IMR-90 (cell line): ENCODE measurements around the gene TNRC18. TPM values are rescaled to one million over a fixed set of nuclear protein-coding genes. Genes with fewer than 3 reads are reported as not detected.
"Not testable (repeated sequence)": the region's sequence is repeated elsewhere in the genome, so short reads cannot be mapped to it uniquely, and the experiment has no call there.

Experiments used
- ATAC-seq: fragments of 200-7000 bp; cut with Tn5 transposase; 2 replicates; pipeline ENCODE4 v1.9.1; 2020; ENCODE audit warnings: low read depth, mild to moderate bottlenecking, moderate library complexity
- BruUV-seq: library from RNA; stranded (reverse); fragments of 400-500 nt; replicated peaks from 2 replicates; lab custom pipeline; 2021; lab: Mats Ljungman, UMichigan
- CTCF ChIA-PET: fragments of 300-600 bp; formaldehyde crosslinking; extraction: SDS; loops from one replicate; lab custom pipeline; 2021; ENCODE audit warnings: antibody characterized with exemption; lab: Yijun Ruan, JAX
- POLR2A ChIA-PET: fragments of 300-600 bp; sonication (Branson Sonifier 250); formaldehyde crosslinking; loops from one replicate; lab custom pipeline; 2022; ENCODE audit warnings: antibody characterized with exemption; ENCODE audit not compliant: unreplicated experiment; lab: Charles Lee
- DNase-seq: peaks from one replicate; pipeline ENCODE4 v3.0.0; 2013
- H2AFZ ChIP-seq: replicated peaks from 2 replicates; pipeline ENCODE3; 2013; ENCODE audit warnings: low read length, mild to moderate bottlenecking; ENCODE audit not compliant: poor library complexity
- H2AK5ac ChIP-seq: 2 replicates; pipeline ENCODE4 v1.6.1; 2013; ENCODE audit warnings: low read depth, low read length, inconsistent platforms
- H2AK9ac ChIP-seq: replicated peaks from 2 replicates; pipeline ENCODE3; 2013; ENCODE audit warnings: mild to moderate bottlenecking, low read depth, low read length, moderate library complexity; ENCODE audit not compliant: poor library complexity
- H2BK120ac ChIP-seq: 2 replicates; pipeline ENCODE4 v1.6.1; 2013; ENCODE audit warnings: low read depth, low read length, inconsistent platforms
- H2BK15ac ChIP-seq: 3 replicates; pipeline ENCODE4 v1.6.1; 2013; ENCODE audit warnings: low read depth, low read length, inconsistent platforms
- H2BK20ac ChIP-seq: 2 replicates; pipeline ENCODE4 v1.6.1; 2013; ENCODE audit warnings: low read depth, mild to moderate bottlenecking, inconsistent platforms, low read length, moderate library complexity
- H2BK5ac ChIP-seq: 2 replicates; pipeline ENCODE4 v1.6.1; 2013; ENCODE audit warnings: mild to moderate bottlenecking, low read depth, low read length, inconsistent platforms; ENCODE audit not compliant: poor library complexity, severe bottlenecking
- H3K14ac ChIP-seq: replicated peaks from 2 replicates; pipeline ENCODE4 v1.6.1; 2013; ENCODE audit warnings: low read depth, low read length, inconsistent platforms
- H3K18ac ChIP-seq: 2 replicates; pipeline ENCODE4 v1.6.1; 2013; ENCODE audit warnings: low read depth, low read length, control low read depth
- H3K23ac ChIP-seq: 2 replicates; pipeline ENCODE4 v1.6.1; 2013; ENCODE audit warnings: low read depth, low read length, inconsistent platforms
- H3K27ac ChIP-seq: 2 replicates; pipeline ENCODE4 v1.5.1; 2013; ENCODE audit warnings: mild to moderate bottlenecking, control low read depth, low read length; ENCODE audit not compliant: insufficient read depth
- H3K27me3 ChIP-seq: 2 replicates; pipeline ENCODE4 v1.6.1; 2013; ENCODE audit warnings: low read length; ENCODE audit not compliant: control insufficient read depth, insufficient read depth
- H3K36me3 ChIP-seq: 2 replicates; pipeline ENCODE4 v1.6.1; 2013; ENCODE audit warnings: low read length, mixed read lengths; ENCODE audit not compliant: control insufficient read depth, insufficient read depth
- H3K4ac ChIP-seq: 2 replicates; pipeline ENCODE4 v1.6.1; 2013; ENCODE audit warnings: low read depth, low read length, inconsistent platforms
- H3K4me1 ChIP-seq: 2 replicates; pipeline ENCODE4 v1.6.1; 2013; ENCODE audit warnings: low read length, mixed read lengths; ENCODE audit not compliant: control insufficient read depth, insufficient read depth
- H3K4me2 ChIP-seq: 2 replicates; pipeline ENCODE4 v1.6.1; 2013; ENCODE audit warnings: low read depth, mild to moderate bottlenecking, control low read depth, low read length, moderate library complexity
- H3K4me3 ChIP-seq: 2 replicates; pipeline ENCODE4 v1.5.1; 2013; ENCODE audit warnings: low read depth, mild to moderate bottlenecking, control low read depth, low read length, moderate library complexity; ENCODE audit not compliant: insufficient read depth
- H3K56ac ChIP-seq: 2 replicates; pipeline ENCODE4 v1.6.1; 2013; ENCODE audit warnings: low read length, inconsistent platforms; ENCODE audit not compliant: insufficient read depth; ENCODE audit errors: extremely low read depth
- H3K79me1 ChIP-seq, 2 experiments: 2 replicates each; pipeline ENCODE4 v1.6.1; 2013; ENCODE audit warnings: low read length in 2 of 2, inconsistent platforms in 1 of 2, low read depth in 1 of 2
- H3K9ac ChIP-seq: 2 replicates; pipeline ENCODE4 v1.6.1; 2013; ENCODE audit warnings: low read depth, low read length, control low read depth
- H3K9me1 ChIP-seq: 2 replicates; pipeline ENCODE4 v1.6.1; 2013; ENCODE audit warnings: low read length, inconsistent platforms; ENCODE audit not compliant: insufficient read depth
- H3K9me3 ChIP-seq: 2 replicates; pipeline ENCODE4 v1.6.1; 2013; ENCODE audit warnings: low read length; ENCODE audit not compliant: control insufficient read depth, insufficient read depth
- H4K20me1 ChIP-seq: 2 replicates; pipeline ENCODE4 v1.6.1; 2013; ENCODE audit warnings: low read length, inconsistent platforms; ENCODE audit not compliant: insufficient read depth
- H4K5ac ChIP-seq: 2 replicates; pipeline ENCODE4 v1.6.1; 2013; ENCODE audit warnings: mild to moderate bottlenecking, low read depth, low read length, control low read depth
- H4K8ac ChIP-seq, 2 experiments: 2 replicates each; pipeline ENCODE4 v1.6.1; 2013; ENCODE audit warnings: low read depth in 2 of 2, low read length in 2 of 2, control low read depth in 1 of 2, inconsistent platforms in 1 of 2
- H4K91ac ChIP-seq: 2 replicates; pipeline ENCODE4 v1.6.1; 2013; ENCODE audit warnings: low read depth, low read length, inconsistent platforms; ENCODE audit not compliant: insufficient read depth
- WGBS, 2 experiments: methylation state at CpG; one replicate each; pipeline versions ENCODE4 v1.1.5 to v1.1.7; 2013; ENCODE audit warnings: missing lambda C conversion rate in 2 of 2; ENCODE audit not compliant: insufficient read length in 1 of 2; ENCODE audit errors: extremely low coverage in 2 of 2; 5-methylcytosine and 5-hydroxymethylcytosine counted together
- dilution Hi-C: fragments of 300-500 bp; cut with HindIII; formaldehyde crosslinking; loops from one replicate; pipeline ENCODE4 v1.14.3; 2018; ENCODE audit warnings: low sequenced_read_pairs; ENCODE audit not compliant: unreplicated experiment
- in situ Hi-C: fragments of 300-500 bp; cut with MboI; formaldehyde crosslinking; loops from 3 replicates; pipeline ENCODE4 v1.14.3; 2019; ENCODE audit warnings: low sequenced_read_pairs, inconsistent platforms, mixed read lengths
- intact Hi-C: fragments of 100-400 bp; cut with micrococcal nuclease; formaldehyde crosslinking; loops from 2 replicates; pipeline ENCODE4 v1.10.0; 2022
- polyA plus RNA-seq, 3 experiments: library from polyadenylated mRNA; depleted of rRNA; stranded (reverse); fragments of >200 nt; gene quantifications; 2 replicates each; pipeline ENCODE4 v1.2.3, GENCODE V29; 2012; ENCODE audit warnings: low replicate concordance in 1 of 3
- total RNA-seq: library from RNA; depleted of rRNA; stranded (reverse); fragments of >200 nt; gene quantifications from 2 replicates; pipeline ENCODE4 v1.2.3, GENCODE V29; 2012

TNRC18 gene
- total and polyA plus RNA-seq, 2 of the 4 experiments (the other 2 are of a cell fraction), result 4.7 to 29.6 TPM

DNA sequence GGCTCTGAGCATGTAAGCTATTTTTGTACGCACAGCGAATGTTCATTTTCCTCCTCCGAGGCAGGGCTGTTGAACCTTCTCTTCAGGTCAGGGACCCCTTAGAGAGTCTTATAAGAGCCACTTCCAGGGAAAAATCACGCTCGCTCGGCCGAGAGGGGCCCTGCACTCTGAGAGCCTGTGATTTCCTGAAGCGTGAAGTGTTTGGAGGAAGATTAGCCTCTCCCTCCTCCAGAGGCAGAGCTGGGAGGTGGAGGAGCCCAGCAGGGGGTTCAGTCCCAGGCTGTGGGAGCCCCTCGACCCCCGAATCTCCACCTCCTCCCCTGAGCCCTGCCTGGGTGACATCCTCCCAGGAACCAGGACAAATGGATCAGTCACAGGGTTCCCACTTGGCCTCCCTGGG lies 160.6 kb downstream of the TNRC18 start:
- H3K9me1 ChIP-seq, H3K4me2 ChIP-seq, H3K18ac ChIP-seq, H3K4me1 ChIP-seq, H2AFZ ChIP-seq, intact Hi-C loops, H3K23ac ChIP-seq, H2BK15ac ChIP-seq, H3K36me3 ChIP-seq, in situ Hi-C loops, H2BK20ac ChIP-seq, H4K5ac ChIP-seq, H4K20me1 ChIP-seq, H3K79me1 ChIP-seq, H2AK9ac ChIP-seq, H3K9me3 ChIP-seq, ATAC-seq, H3K14ac ChIP-seq, H3K4me3 ChIP-seq, H4K8ac ChIP-seq, H2BK120ac ChIP-seq, H3K56ac ChIP-seq, H4K91ac ChIP-seq, dilution Hi-C loops, POLR2A ChIA-PET, DNase-seq, H2BK5ac ChIP-seq, H3K9ac ChIP-seq, H3K4ac ChIP-seq, CTCF ChIA-PET, H3K27ac ChIP-seq, BruUV-seq, H2AK5ac ChIP-seq: not testable (repeated sequence)
- H3K27me3 ChIP-seq, result peaks cover 11% of the 10 kb centered on the region
- WGBS, 2 experiments, result no CpG with 5 or more reads among the region's 10 CpGs

DNA sequence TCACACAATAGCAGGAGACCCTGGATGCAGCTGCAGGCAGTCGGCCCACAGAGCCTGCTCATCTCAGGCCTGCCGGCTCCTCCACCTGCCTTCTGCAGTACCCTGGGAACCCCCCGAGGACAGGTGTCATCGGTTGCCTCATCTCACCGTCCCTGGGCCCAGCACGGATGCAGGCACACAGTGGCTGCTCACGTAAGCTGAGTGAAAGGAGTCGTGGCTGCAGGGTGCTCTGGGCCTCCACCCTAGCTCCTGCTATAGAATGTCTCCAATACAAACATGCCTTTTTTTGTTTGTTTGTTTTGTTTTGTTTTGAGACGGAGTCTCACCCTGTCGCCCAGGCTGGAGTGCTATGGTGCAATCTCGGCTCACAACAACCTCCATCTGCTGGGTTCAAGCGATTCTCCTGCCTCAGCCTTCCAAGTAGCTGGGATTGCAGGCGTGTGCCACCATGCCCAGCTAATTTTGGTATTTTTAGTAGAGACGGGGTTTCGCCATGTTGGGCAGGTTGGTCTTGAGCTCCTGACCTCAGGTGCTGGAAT lies 163.0 kb downstream of the TNRC18 start:
- H3K27me3 ChIP-seq, ATAC-seq, H3K56ac ChIP-seq, H2AFZ ChIP-seq, in situ Hi-C loops, H3K14ac ChIP-seq, DNase-seq, H2BK5ac ChIP-seq, H2BK20ac ChIP-seq, H4K91ac ChIP-seq, H3K36me3 ChIP-seq, H2BK15ac ChIP-seq, H4K8ac ChIP-seq, dilution Hi-C loops, H3K9me1 ChIP-seq, H3K23ac ChIP-seq, H3K4ac ChIP-seq, H2AK5ac ChIP-seq, H3K79me1 ChIP-seq, CTCF ChIA-PET, POLR2A ChIA-PET, H2BK120ac ChIP-seq, H4K5ac ChIP-seq, H3K4me2 ChIP-seq, H3K9me3 ChIP-seq, H3K18ac ChIP-seq, H3K4me3 ChIP-seq, H2AK9ac ChIP-seq, H4K20me1 ChIP-seq, H3K4me1 ChIP-seq, H3K27ac ChIP-seq, BruUV-seq, H3K9ac ChIP-seq, intact Hi-C loops: not testable (repeated sequence)
- WGBS, 2 experiments, result no CpG with 5 or more reads among the region's 15 CpGs
